SKM-1 (cell line): Measurements from ENCODE around the gene TPSB2.

Experiments used
- DNase-seq: peaks from one replicate; lab custom pipeline; 2025; ENCODE audit not compliant: unreplicated experiment; lab: John Stamatoyannopoulos, UW

The TPSB2 gene

GRCh38 chr16:1184980-1185379, 45.0 kb downstream of the TPSB2 start:
- DNase-seq = no peak

- DNase-seq = no peak
These were observed 45.7 kb downstream of the TPSB2 start for GRCh38 chr16:1184156-1184868.

- no peak for DNase-seq
These were observed 46.8 kb downstream of the TPSB2 start for GRCh38 chr16:1182950-1183907.

- no peak for DNase-seq
These were observed 47.7 kb downstream of the TPSB2 start for GRCh38 chr16:1182316-1182671.

GRCh38 chr16:1181404-1182315, 48.3 kb downstream of the TPSB2 start:
- DNase-seq = no peak

- DNase-seq = no peak
These were observed 49.2 kb downstream of the TPSB2 start for GRCh38 chr16:1180549-1181403.
